GM19240 (cell line): Measurements from ENCODE around the gene P2RX1.

Experiments
- DNase-seq: peaks from one replicate; pipeline ENCODE4 v3.0.0; 2011; ENCODE audit warnings: low spot score; ENCODE audit not compliant: insufficient read length

P2RX1 gene

DNA sequence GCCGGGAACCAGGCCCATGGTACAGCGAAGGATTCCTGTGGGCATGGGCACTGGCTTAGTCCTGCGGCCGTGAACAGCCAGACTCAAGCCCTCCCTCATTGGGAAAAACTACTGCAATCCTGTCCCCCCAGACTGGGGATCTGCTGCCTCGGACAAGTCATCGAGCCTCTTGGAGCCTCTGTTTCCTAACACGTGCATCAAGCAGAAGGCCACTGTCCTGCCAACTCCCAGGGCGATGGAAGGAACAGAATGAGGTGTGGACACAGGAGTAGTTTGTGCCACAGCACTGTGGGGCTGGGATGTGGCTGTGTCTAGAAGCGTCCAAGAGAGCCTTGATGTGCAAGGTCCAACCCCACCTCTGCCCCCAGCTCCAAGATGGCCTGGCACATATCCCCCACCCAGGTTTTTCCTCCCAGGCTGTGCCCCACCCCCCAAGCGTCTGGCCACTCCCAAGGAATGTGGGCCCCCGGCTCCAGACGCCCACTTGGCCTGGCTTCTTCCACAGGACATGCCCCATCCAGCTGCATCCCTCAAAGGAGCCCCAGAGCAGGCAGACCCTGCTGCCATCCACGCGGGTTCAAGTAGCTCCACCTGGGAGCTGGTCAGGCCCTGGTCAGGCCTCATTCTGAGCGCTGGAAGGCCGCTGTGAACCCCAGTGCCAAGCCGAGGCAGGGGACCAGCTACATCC lies 26.8 kb downstream of the P2RX1 start:
- DNase-seq, result no peak

- no peak for DNase-seq
Measured at GRCh38 chr17:3888343-3889171, 27.7 kb downstream of the P2RX1 start.

- DNase-seq, result no peak
Measured at GRCh38 chr17:3887804-3888203, 28.5 kb downstream of the P2RX1 start.

GRCh38 chr17:3887394-3887793 lies 28.9 kb downstream of the P2RX1 start:
- no peak for DNase-seq

GRCh38 chr17:3886776-3887175 lies 29.5 kb downstream of the P2RX1 start:
- DNase-seq, result no peak

DNA sequence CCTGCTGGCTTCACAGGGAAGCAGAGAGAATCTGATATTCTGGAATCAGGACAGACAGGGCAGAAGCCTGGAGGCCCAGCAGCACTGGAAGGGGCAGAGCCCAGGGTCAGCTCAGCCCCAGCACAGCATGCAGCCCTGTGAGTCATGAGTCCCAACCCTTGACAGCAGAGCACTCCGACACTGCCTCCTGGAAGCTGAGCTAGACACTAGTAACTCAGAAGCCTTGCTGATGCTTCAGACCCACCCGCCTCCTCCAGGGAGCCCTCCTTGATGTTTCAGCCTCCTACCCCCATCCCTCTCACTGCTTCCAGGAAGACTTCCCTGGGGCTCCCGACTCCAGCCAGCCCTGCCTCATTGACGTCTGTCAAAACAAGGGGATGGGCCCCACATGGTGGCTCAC lies 30.3 kb downstream of the P2RX1 start:
- DNase-seq, result no peak

DNA sequence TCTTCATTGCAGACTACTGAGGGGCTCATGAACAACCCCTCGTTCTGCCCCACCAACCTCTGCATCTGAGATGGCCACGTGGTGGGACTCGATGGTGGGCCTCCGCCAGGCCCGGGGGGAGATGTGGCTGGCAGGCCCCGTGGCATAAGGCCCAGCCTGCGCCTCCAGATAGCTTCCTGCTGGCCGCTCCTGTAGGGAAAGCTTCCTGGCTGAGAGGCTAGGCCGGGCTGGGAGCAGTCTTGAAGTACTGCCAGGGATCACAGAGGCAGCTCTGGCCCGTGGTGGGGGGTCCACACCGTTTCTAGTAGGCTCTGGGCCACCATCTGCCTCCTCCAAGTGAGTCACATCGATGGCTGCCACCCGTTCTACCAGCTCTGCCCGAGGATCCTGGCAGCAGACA lies 31.0 kb downstream of the P2RX1 start:
- DNase-seq, result no peak

- no peak for DNase-seq
Measured at GRCh38 chr17:3884188-3884587, 32.1 kb downstream of the P2RX1 start.

- DNase-seq, result no peak
Measured at GRCh38 chr17:3882276-3882675, 34.0 kb downstream of the P2RX1 start.

- DNase-seq, result no peak
Measured at GRCh38 chr17:3880983-3881382, 35.3 kb downstream of the P2RX1 start.

GRCh38 chr17:3879591-3880417 lies 36.5 kb downstream of the P2RX1 start:
- DNase-seq, result no peak

GRCh38 chr17:3879186-3879585 lies 37.1 kb downstream of the P2RX1 start:
- DNase-seq, result no peak

GRCh38 chr17:3877220-3877619 lies 39.0 kb downstream of the P2RX1 start:
- no peak for DNase-seq

- no peak for DNase-seq
Measured at GRCh38 chr17:3875317-3875716, 40.9 kb downstream of the P2RX1 start.

GRCh38 chr17:3873862-3874261 lies 42.4 kb downstream of the P2RX1 start:
- no peak for DNase-seq

DNA sequence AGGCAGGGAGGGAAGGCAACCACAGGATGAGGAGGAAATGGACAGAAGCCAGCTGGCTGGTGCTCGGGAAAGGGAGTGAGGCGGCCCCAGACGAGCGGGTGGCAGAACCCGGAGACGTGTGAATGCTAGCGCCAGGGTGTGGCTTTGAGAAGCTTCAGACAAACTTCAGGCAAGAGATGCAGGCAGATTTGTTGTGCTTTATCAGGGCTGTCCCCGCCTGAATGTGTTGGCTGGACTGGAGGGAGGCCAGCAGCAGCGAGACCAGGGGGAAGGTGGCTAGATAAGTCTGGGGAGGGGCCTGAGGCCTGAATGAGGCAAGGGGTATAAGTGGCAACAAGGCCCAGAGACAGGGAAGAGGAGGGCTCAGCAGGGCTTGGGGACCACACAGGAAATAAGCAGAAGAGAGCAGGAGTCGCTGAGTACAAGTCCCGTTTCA lies 45.4 kb downstream of the P2RX1 start:
- DNase-seq, result peak; percentile 45

DNA sequence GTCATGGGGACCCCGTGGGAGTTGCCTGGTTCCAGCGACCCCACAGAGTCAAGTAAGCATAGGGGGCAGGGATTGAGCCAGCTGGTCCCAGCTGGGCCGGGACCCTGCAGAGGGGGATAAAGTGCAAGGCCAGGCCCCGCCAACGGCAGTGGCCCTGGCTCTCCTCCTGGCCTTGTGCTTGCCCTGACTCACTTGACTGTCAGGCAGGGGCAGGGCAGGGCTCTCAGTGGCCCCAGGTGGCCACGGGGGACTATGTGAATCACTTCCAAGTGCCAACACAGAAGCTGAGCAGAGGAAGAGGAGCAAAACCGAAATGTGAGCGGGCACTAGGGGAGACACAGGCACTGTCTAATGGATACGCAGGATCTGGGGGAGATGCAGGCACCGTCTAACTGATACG lies 48.7 kb downstream of the P2RX1 start:
- no peak for DNase-seq

GRCh38 chr17:3867106-3867505 lies 49.2 kb downstream of the P2RX1 start:
- DNase-seq, result no peak

- DNase-seq, result no peak
Measured at GRCh38 chr17:3866276-3866675, 50.0 kb downstream of the P2RX1 start.

DNA sequence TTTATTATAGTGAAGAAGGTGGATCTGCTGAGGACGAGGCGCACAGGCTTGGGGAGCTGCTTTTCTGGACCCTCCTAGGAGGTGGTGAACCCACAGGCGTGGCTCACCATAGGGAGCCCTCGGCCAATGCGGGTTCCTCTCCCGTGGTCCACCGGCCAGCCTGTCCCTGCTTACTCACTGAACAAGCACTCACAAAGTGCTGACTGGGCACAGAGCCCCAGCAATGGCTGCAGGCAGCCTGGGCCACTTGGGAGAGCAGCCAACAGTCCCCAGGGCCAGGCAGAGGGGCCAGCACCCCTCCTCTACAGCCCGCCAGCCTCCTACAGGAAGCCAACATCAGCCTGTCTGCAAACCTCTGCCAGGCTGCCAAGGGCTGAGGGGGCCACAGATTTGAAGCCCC lies 51.1 kb downstream of the P2RX1 start:
- no peak for DNase-seq

- no peak for DNase-seq
Measured at GRCh38 chr17:3864534-3864933, 51.7 kb downstream of the P2RX1 start.
